ENCODE results near the gene PARK7.

PARK7 gene

DNA sequence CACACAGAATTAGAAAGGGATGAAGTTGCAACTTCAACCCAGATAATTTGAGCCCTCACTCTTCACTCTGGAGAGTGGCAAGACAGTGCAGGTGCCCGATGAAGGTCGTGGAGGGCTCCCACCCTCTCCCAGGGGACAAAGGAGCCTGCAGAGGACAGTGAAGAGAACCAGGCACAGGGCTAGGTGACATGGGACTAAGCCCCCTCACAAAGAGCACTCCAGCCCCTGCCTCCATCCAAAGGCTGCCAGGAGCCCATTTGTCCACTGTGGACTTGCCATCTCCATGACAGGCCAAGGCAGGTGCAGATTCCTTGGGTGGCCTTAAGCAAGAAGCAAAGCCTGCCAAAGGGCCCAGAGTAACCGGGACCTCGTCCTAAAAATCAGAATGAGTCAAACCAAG, 49.5 kb downstream of the PARK7 start:
- DNase-seq: no peak

DNA sequence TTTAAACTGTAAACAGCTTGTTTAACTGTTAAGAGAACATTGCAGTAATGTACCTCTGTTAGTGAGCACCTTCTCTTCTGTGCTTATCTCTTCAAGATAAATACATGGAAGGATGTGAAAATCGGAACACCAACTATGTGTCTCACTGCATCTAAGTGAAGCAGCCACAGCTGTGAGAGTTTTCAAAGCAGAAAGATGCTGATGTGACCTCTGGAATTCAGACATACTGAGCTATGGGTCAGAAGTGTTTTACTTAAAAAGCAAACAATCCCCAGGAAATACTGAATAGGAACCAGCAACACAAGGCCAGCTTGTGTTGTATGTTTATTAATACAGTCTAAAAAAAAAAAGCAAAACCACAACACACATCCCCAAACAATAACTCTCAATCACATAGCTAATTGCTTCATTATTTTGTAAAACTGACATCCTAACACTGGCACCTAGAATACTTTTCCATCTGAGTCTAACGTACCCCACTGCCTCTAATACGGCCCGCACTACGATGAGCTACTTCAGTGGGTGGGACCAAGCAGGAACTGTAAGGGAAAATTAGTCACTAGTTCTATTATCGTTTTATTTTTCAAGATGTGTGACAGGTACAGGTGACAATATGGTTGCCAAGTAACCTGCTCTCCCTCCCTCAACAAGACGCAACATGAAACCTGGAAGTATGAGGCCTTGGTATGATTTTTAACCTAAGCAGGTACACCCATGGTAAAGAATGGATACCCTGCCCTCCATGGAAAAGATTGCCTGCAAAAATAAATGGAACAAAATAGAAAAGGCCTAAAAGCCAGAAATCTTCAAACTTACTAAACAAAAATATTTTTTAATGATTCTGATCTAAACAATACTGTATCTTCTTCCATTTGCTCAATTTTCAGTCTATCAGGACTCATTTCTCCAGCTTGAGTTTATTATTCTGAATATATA, 50.7 kb downstream of the PARK7 start:
- no peak for DNase-seq

DNA sequence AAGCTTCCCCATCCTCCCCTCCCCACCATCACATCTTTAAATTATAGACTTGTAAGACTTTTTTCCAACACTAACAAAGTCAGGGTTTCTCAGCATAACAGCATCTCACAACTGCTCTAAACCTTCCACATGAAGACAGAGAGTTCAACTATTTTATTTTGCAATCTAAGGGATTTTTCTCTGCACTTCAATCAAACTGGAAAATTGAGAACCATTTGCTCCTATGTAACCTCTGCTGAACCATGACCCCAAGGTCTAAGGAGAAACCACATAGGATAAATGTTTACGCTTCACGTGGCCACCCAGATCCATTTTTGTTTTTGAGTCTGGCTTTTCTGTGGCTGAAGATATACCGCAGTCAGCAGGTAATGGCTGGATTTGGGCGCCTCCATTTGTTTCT, 51.4 kb downstream of the PARK7 start:
- no peak for DNase-seq

DNA sequence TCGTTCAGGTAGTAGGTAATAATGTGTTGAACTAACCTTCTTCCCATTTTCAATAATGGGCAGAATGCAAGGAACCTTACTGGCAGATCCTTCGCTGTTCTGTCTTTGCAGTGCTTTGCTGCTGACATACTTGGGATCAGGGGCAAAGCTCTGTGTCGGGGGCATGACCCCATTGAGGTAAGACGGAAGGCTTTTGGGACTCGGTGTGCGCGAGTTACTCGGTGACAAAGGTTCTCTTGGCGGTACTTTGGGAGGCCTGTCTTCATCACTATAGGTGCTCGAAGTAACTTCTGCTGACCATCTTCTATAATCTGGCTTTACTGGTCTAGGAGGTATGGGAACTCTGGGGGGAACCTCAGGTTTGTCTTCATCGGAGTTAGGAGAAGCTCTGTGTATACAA, 51.9 kb downstream of the PARK7 start:
- DNase-seq: no peak

DNA sequence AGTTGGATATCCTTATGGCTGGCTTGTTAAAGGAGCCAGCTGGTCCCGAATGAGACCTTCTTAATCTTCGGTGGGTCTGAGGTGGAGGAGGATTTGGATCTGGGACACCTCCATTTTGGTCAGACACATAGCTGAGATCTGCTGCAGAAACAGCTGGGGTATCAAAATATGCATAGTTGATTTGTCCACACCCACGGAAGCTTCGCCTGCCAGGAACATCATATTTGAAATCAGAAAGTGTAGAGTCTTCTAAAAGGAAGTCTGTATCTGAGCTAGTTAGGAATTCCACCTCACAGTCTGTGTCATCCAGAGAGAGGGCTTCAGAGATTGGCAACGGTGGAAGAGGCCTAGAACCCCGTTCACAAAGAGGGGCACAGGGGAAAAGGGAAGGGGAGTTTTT, 52.3 kb downstream of the PARK7 start:
- no peak for DNase-seq

DNA sequence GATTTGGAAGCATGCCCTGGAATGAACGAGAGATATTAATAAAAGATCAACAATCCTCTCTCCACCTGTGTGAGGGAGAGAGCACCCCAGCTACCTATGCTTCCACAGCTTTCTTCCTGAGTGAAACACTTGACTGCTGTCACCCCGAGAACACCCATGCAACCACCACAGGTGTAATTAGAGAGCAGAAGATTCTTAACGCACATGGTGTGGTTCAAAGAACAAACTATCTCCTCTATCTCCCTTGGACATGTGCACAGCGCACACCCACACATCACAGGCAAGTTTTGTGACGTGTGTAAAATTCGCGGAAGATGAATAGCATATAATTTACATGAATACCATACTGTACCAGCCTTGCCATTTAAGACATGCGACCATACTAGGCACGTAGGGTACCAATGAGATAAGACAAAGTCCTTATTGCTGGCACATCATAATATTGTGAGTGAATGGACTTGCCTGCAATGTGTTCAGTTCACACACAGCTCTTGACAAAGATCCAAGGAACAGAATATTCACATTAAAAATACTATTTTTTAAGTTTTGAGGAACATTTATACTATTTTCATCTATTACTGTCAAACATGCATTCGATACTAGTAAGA, 53.0 kb downstream of the PARK7 start:
- no peak for DNase-seq

DNA sequence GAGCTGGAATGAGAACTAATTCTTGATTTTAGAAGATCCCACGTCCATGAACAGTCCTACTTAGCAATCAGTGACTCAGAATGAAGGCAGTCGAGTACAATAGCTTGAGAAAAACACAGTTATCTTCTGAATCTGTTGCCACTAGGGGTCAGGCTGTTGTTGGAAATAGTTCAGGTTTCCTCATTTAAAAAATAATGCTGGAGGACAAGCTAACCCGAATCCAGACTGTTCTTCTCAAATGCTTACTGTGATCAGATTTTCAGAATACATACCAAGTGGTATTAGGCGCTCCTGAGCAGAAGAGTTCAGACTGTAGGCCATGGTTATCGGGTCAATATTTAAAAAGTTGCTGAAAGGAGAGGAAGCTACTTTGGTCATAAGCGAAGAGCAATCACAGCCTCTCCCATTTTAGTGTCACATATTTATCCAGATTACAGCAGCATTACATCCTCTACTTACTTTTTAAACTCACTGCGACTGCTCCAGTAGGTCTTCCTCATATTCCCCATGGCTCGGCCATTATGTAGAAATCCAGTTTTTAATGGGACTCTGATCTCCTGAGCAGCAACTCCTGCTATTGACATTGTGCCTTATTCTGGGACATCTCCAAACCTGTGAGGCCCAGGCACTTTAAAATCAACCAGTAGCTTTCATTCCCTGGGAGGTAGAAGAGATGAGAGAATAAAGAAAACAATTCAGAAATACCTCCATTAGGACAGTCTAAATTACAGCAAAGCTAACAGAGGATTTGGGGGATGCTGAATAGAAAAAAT, 53.7 kb downstream of the PARK7 start:
- DNase-seq: peak; percentile 73

DNA sequence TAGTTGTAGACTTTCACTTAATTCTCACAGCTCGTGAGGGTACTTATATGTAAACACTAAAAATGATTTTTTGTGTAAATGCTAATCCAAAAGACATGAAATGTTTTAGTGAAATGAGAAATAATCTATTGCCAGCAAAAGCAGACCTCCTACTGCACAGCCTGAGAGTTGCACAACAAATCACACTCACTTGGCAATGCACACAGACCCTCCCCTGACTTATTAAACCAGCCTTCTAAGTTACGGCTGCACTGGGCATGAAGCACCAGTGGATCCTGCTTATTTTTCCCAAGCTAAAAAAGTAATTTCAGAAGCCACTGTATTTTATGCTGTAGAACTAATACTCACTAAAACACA, 54.3 kb downstream of the PARK7 start:
- DNase-seq: peak; percentile 15

DNA sequence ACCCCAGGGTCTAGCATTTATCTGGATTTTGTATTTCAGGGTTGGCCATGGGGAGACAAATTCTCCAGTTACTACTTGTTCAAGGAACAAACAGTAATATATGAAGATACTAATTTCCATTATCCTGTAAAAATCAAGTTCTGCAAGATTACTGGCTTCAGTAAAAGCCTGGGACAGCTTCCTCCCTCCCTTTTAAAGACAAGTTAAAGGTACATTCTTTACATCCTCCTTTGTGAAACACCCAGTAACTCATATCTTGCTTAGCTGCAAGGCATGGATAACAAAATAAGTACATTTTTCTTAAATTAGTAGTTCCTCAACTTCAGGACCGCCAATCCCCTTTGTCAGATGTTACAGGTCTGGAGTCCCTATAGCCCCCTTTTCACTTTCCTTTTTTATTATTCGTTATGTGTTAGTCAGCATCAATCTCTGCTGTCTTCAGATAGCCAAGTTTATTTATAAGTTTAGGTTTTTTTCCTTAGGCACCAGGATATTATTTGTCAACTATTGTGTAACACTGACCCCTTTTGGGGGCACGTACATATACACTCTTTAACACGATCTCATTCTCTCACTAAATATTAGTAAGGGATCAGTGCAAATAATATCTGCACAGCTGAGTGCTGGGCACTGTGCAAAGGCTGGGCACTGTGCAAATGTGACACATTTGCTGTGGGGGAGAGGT, 54.8 kb downstream of the PARK7 start:
- DNase-seq: no peak

DNA sequence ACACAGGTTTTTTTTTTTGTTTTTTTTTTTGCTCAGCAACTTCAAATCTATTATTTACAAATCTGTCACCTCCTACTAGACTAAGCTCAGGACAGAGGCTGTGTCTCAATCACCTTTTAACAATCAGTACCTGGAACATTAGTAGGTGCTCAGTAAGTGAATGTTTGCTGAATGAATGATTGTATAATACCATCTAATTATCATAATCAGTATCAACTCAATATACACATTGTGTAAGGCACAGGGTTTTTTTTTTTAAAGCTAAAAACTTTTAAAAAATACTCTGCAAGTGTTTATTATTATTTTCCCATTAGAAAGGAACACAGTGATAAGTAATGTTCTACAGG, 55.4 kb downstream of the PARK7 start:
- DNase-seq: no peak

DNA sequence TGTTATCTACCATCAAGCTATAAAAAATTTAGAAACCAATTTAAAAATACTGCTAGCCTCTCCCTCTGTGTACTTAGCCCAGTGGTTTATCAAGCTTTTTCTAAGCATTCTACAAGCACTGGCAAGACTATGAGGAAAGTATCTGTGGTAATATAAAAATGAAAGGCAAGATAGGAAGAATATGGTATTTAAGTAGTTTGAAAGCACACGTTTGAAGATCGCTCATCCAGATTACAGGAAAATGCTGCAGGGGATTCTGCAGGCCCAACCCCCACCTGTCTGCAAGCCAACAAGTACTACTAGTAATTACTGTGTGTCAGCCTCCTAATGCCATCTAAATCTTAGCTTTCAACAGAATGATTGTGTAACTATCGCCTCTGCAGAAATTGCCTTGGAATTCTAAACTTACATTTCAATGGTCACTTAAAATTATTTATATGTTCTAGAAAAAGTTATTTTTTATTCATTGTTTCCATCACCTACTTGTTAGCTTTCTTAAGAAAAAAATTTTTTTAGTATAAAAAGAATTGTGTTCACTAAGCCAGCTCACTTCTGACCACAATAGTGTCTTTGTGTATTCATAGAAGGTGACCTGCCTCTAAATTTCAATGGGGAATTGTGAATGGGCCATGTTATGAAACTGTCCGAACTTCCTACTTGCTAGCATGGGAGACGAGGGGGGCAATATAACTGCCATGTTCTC, 56.1 kb downstream of the PARK7 start:
- peak; percentile 15 for DNase-seq

DNA sequence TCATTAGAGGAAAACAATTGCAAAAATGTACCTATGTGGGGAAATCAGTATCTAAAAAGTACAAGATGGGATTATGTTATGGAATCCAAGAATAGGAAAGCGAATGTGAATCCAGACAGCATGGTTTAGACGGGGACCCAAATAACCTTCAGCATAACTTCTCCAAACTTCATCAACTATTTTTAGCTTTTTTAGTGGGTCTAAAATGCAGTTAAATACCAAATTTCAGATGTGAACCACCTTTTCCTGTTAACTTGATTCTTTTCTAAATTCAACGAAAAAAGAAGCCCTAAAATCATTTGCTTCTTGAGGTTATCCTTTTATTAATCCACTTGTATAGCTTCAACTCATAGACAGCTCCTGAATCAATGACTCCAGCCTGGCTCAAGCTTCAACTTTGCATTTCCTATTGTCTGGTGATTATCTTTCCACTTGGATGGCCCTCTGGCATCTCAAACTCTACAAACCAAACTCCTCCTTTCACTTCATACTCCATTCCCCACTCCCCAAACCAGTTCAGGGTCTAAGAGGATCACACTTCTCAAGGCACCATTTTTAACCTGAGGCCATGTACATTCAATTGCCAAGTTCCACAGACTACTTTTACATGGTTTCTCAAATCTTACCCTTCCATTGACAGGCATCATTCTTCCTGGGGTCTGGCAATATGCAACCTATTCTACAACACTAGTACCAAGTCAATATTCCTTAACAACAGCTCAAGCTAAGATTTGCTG, 57.1 kb downstream of the PARK7 start:
- peak; percentile 62 for DNase-seq

DNA sequence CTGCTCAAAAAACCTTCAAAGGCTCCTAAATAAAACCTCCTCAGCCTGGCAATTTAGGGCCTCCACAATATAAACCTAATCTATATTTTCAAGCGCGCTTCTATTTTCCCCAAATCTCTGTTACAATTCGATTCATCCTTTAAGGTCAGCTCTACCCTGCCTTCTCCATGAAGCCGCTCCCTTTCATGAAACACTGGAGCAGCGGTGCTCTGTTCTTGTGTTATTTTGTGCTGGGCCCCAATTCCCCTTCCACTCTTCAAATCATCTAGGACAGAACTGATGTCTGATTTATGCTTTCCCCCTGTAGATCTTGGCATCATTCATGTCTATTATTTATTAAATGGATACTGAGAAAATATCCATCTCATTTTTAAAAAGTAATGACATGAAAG, 57.7 kb downstream of the PARK7 start:
- DNase-seq: no peak

DNA sequence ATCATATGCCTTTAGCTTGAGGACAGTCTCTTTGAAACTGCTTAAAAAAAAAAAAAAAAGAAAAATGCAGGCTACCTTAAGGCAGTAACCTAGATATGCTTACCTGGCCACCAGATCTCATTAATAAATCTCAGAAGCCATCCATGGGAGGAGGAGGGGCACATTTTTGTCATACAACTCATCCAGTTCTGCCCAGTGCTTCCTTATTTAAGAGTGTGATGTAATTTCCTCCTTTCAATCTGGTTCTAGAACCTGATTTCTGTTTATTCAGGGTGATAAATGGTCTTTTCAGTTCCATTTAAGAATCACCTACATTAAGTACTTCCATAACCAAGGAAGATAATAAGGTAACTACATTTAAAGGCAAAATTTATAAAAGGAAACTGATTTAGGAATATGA, 58.5 kb downstream of the PARK7 start:
- peak; percentile 94 for DNase-seq

DNA sequence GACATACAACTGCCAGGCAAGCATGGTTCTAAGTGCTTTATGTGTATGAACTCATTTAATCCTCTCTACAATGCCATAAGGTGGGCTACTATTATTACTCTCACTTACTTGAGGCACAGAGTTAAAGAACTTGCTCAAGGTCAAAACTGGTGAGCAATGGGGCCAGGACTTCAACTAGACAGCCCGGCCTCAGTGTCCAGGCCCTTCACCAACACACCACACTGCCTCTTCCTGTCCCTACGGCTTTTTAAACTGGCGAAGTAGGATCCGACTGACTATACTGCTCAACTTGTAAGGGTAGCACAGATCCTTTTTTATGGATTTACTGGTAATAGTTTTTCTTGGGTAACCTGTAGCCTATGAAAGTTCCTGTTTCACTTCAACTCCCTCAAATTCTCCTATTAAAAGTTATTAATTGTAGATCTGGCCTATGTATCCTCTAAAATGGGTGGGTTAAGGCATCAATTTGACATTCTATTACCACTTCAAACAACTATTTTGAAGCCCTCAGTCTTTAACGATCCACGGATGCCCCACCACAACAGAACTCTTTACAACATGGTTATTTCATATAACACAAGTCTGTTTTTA, 60.3 kb downstream of the PARK7 start:
- DNase-seq: no peak

DNA sequence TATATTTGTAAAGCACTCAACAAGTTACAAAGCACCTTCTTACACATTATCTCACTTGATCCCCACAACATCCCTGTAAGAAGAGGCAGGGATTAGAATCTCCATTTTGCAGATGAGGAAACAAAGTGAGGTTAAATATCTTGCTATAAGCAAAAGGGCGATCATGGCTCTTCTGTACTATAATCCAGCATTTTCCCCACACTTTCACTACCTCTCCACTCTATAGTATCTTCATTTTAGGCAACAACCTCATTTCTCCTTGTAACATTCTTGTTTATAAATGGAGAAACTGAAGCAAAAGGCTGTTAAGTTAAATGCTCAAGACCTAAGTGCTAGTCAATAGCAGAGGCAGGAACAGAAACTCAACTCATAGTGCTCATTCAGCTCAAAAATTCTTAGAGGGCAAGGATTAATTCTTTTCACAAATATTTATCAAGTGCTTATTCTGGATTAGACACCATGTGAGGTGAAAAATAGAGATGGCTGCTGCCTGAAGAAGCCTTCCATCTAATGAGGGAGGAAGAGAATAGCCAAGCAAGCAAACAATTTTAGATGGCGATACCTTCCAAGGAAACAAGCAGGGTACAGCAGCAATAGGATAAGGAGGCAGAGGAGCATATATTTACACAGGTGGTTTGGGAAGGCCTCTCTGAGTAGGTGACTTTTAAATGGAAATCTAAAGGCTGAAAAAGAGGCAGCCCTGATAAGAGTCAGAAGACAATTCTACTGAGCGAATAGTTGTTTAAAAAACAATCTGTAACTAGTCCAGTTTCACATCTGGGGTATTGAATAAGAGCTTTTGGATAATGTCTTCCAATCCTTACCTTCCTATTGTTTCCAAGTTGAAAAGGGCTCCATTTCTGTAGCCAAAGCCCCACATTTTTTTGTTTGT, 61.1 kb downstream of the PARK7 start:
- no peak for DNase-seq

DNA sequence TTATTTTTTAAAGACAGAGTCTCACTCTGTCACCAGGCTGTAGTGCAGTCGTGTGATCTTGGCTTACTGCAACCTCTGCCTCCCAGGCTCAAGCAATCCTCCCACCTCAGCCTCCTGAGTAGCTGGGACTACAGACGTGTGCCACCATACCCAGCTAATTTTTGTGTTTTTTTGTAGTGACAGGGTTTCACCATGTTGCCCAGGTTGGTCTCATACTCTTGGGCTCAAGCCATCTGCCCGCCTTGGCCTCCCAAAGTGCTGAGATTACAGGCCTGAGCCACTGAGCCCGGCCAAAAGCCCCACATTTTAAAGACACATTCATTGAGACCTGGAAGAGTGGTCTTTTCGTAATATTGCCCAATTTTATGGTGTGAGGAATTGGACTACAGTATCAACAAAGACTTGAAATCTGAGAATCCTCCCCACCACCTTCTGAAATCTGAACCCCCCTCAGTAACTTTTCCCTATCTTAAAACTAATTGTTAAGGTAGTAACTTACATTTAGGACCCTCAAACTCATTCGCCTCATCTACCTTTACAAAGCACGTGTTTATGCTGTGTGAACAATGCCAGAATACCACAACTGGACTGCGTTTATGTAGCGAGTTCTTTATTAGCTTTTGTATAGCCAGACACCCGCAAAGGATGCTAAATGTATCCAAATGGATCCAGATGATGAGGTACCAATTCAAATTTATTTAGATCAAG, 61.9 kb downstream of the PARK7 start:
- no peak for DNase-seq

DNA sequence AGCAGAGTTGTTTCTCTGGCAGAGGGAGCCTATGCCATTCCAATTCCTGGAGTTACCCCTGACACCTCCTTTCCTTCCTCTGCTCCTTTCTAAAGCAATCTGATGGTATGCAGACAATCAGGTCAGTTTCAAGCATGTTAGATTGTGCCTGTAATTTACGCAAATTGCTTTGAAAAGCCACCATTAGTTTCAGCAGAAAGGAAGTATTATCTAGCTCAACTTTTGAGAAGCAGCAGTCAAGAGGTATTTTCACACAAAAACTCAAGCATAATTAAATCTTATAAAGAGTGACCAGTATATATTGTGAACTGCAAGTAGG, 62.4 kb downstream of the PARK7 start:
- DNase-seq: no peak

DNA sequence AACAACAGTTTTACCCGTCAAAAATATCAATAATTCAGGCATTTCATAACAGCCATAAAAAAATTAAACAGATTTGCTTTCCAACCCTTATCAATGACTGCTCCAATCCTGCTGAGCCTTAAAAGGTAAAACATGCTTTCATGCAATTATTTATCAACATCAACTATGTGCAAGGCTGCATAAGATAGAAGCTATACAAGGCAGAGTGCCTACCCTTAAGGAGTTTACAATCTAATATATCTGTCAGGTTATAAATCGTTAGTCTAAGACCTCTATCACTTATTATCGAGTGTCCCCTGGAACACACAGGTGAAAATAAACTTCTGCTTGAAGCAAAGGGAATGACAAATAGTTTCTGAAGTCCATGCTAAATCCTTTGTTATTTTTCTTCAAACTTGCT, 62.8 kb downstream of the PARK7 start:
- no peak for DNase-seq

DNA sequence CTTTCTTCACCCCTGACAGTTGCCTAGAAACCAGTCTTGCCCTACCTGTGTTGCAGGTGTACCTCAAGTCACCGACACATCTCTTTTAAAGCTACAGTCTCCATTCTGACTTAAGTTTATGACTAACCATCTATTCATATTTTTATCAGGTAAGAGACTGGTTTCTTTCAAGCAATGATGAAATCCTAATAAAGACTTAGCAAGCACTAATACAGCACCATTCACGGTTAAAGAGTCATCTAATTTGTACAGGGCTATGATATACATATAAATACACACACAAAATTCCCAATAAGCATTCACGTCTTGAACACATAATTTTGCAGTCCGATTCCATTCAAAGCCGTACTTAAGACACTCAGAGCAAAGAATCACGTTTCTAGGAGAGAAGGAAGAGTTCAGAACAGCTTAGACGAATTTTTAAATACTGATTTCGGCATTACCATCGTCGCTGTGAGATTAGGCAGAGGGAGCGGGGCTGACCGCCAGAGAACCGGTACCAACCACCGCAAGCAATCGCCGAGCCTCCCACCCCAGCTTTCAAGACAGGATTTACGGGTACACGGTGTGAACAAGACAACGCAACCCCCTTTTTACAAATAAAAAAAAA, 63.7 kb downstream of the PARK7 start:
- DNase-seq: no peak

Measured in kidney glomerular epithelial cell (primary cell).